CD4-positive, alpha-beta T cell treated with Interleukin-17A for 4 hours (primary cell): Measurements from ENCODE around the gene C19orf12.
A peak's percentile ranks its signal among the peaks of the same experiment; 100 is the strongest.
"Not testable (repeated sequence)": the region's sequence is repeated elsewhere in the genome, so short reads cannot be mapped to it uniquely, and the experiment has no call there.

Source experiments
- DNase-seq: peaks from one replicate; pipeline ENCODE4 v3.0.0-alpha.2; 2020; ENCODE audit warnings: mixed read lengths

Gene C19orf12

GRCh38 chr19:29727906-29728305, 12.8 kb upstream of the C19orf12 start:
- DNase-seq: no peak

DNA sequence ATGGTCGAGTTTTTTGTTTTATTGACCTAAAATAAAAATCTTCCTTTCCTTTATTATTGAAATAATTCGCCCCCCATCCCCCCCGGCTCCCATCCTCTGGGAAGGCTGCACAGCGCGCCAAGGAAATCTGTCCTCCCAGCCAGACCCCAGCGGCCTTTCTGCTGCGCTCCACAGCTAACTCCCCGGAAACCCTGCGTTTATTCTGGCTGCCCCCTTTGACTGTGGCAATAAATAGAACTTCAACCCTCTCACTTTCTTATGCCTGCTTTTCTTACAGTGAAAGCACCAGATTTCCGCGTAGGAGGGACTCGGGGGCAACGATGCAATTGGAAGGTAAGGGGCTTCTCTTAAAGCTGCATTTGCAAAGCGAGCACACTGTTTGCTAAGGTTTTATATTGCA, 9.7 kb upstream of the C19orf12 start:
- DNase-seq: no peak

GRCh38 chr19:29724102-29724641, 9.1 kb upstream of the C19orf12 start:
- peak; percentile 51 for DNase-seq

GRCh38 chr19:29717051-29717450, 2.0 kb upstream of the C19orf12 start:
- DNase-seq: no peak

DNA sequence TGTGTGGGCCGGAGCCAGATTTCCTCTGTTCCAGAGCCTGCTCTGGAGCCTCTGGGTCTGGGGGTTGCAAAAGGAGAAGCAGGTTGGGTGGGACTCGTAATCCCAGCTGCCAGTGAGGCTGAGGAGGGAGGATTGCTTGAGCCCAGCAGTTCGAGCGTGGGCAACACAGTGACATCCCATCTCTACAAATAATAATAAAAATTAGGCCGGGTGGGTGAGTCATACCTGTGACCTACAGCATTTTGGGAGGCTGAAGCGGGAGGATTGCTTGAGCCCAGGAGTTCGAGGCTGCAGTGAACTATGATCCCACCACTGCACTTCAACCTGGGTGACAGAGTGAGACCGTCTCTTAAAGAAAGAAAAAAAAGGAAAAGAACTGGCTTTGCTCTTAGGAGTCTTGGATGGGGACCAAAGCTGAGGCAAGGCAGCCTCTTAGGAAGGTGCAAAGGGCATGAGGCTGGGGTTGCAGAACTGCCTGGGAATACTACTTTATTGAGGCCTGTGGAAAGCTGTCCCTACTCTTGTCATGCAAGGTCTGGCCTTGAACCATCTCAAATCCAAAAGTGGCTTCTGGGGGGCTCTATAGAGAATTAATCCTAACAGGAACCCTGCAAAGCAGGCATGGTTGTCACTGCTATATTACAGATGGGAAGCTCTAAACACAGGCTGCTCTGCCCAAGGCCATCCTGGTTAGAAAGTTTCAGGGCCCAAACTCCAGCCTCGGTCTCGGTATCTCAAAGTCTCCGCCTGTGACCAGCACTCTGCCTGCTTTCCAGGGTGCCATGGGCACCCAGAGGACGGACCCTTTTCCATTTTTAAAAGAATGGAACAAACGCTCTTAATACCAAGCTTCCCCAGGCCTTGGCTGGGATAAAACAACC, 880 bp upstream of the C19orf12 start:
- DNase-seq: no peak

- peak; percentile 81 for DNase-seq
Observed at GRCh38 chr19:29714371-29714952, 599 bp downstream of the C19orf12 start.

- DNase-seq: peak; percentile 31
Observed at GRCh38 chr19:29712744-29713516, 2.1 kb downstream of the C19orf12 start.

- DNase-seq: peak; percentile 40
Observed at GRCh38 chr19:29711584-29712132, 3.4 kb downstream of the C19orf12 start.

DNA sequence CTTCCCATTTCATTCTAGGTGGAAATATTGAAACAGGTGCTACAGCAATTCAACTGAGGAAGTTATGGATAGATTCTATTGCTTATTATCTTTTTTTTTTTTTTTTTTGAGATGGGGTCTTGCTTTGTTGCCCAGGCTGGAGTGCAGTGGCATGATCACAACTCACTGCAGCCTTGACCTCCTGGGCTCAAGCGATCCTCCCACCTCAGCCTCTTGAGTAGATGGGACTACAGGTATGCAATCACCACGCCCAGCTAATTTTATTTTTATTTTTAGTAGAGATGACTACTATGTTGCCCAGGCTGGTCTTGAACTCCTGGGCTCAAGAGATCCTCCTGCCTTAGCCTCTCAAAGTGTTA, 5.6 kb downstream of the C19orf12 start:
- not testable (repeated sequence) for DNase-seq

DNA sequence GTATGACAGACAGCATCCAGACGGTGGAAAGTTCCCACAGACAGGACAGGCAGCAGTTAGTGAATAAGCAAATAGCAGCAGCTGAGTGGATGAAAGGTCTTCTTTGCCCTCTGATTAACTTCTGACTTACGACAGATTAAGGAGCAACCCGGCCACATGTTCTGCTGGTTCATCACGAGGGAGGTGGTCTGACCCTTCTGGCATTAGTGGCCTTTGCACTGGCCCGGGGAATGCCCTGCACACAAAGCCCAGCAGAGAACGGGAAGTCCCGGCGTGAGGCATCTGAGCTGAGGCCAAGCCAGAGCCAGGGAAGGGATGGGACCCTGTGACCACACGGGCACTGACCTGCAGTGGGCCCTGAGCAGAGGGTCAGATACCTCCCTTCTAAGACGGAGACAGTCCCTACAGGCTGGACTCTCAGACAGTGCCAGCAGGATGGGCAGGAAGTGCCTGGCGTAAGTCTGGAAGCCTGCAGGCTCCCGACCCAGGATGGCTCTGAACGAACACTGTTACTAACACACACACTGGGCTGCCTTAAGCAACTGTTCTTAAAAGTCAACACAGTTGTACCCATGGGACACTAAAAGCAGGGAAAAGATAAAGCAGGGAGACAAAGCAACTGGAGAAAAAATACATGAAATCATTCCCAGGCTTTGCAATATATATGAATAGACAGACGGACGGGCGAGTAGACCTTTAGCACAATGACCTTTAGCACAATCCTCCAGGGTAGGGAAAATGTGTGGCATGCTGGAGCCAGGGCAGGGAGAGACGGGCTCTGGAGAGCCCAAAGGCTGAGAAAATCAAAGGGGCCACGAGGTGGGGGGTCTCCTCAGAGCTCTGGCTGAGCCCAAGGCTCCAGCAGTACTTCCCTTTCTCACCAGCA, 6.3 kb downstream of the C19orf12 start:
- DNase-seq: no peak

DNA sequence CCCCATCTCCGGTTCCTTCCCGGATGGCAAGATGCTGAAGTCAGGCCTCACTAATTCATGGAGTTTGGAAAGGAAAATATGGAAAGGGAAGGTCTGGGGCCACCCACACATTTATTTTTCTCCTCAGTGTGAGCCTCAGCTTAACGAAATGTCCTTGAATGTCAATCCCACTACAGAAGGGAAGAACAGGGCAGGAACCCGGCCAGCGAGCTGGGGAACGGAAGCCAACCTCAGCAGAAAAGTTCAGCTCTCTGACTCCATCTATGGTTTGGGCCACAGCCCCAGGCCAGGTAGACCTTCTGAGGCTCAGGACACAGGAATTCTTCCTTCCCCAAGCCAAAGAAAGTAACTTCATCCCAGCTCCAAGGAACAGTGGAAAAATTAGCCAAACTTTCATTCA, 8.4 kb downstream of the C19orf12 start:
- DNase-seq: no peak

- no peak for DNase-seq
Observed at GRCh38 chr19:29705706-29706105, 9.4 kb downstream of the C19orf12 start.

- DNase-seq: no peak
Observed at GRCh38 chr19:29704562-29705558, 10.2 kb downstream of the C19orf12 start.

DNA sequence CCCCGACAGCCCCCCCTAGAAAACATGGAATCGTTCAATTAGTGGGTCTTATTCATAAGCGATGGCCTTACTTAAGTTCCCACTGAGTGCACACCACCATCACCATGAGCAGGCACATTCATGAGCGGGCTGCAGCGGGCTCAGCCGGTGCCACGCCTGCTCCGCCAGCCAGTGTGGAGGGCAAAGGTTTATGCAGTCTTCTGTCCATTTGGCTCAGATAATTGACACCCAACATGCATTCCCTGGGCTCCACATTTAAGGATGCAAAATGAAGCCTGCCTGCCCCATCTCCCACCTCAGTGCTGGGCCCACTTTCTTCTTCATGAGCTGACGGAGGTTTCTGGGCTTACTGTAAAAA, 12.1 kb downstream of the C19orf12 start:
- DNase-seq: no peak

GRCh38 chr19:29702161-29702962, 12.7 kb downstream of the C19orf12 start:
- DNase-seq: no peak

DNA sequence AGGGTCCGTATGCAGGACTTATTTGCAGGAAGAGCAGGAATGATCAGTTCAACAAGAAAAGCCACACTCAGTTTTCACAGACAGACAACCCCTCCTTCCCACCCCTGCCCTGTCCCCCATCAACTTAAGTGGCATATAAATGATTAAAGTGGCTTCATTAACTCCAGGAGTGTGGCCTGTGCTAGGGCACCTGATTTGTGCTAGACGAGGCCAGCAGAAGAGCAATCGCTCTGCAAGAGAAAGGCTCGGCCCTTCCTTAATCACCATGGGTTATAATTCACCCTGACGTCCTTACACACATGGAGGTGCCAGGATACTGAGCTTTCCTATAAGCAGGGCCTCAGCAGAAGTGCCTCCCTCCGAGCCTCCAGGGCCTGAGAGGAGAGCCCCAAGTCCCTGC, 14.6 kb downstream of the C19orf12 start:
- no peak for DNase-seq

DNA sequence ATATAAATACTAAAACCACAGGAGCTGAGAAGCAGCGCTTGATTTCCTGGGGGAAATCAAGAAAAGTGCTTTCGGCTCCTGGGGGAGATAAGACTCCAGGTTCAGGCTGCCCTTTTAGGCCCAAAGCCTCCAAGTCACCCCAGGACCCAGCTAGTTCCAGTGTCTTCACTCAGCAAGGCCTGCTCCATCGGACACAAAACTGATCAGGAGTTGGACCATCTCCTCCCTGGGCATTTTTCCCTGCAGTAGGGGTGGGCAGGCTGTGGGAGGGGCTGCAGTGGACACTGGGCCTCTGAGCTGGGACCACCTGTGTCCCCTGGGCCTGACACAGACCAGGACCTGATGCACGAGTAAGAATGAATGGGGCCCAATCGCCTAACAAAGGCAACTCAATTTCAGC, 15.2 kb downstream of the C19orf12 start:
- no peak for DNase-seq

GRCh38 chr19:29697523-29698261, 17.4 kb downstream of the C19orf12 start:
- DNase-seq: no peak

- DNase-seq: no peak
Observed at GRCh38 chr19:29696565-29696846, 18.6 kb downstream of the C19orf12 start.
